Central memory CD8-positive, alpha-beta T cell (primary cell): ENCODE data around the gene ADGRA1.
A peak's percentile ranks its signal among the peaks of the same experiment; 100 is the strongest.

ENCODE experiments used
- ATAC-seq: fragments of 150-1000 bp; cut with Tn5 transposase; replicated peaks from 2 replicates; pipeline ENCODE4 v1.10.0; 2022; ENCODE audit warnings: mild to moderate bottlenecking, moderate FRiP score, moderate number of reproducible peaks; ENCODE audit not compliant: poor library complexity, severe bottlenecking; ENCODE audit errors: extremely low read depth
- DNase-seq, 2 donors: peaks; one replicate each; pipeline ENCODE4 v3.0.0; 2021; ENCODE audit warnings: low spot score in 2 of 2
- H3K27ac Mint-ChIP-seq: one replicate; pipeline ENCODE4 v1.8.0; 2022; ENCODE audit warnings: low read depth, mild to moderate bottlenecking, moderate library complexity, mixed read lengths
- H3K27me3 Mint-ChIP-seq: one replicate; pipeline ENCODE4 v1.8.0; 2022; ENCODE audit warnings: mixed read lengths
- H3K36me3 Mint-ChIP-seq: one replicate; pipeline ENCODE4 v1.8.0; 2022; ENCODE audit warnings: mild to moderate bottlenecking, moderate library complexity, mixed read lengths; ENCODE audit not compliant: insufficient read depth
- H3K4me1 Mint-ChIP-seq: one replicate; pipeline ENCODE4 v1.8.0; 2022; ENCODE audit warnings: mixed read lengths
- H3K4me3 Mint-ChIP-seq: one replicate; pipeline ENCODE4 v1.8.0; 2022; ENCODE audit warnings: mild to moderate bottlenecking, moderate library complexity, mixed read lengths
- H3K9me3 Mint-ChIP-seq: one replicate; pipeline ENCODE4 v1.8.0; 2022; ENCODE audit warnings: mixed read lengths

ADGRA1 gene

DNA sequence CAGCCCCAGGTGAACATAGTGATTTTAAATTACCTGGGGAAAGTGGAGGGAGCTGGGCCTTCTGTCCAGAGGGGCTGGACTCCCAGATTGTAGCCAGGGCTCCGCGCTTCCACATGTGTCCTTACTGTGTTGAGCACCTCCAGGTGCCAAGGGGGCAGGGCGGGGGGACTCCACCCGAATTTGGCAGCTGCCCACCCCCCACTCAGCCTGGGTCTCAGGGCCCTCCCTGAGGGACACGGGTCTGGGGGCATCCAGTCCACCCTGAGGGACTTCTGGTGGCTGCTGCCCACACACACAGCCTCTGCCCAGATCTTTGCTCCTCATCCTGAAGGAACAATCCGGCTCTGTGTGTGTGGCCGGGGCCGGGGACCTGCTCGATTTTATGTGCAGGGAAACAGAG is 28.2 kb upstream of the ADGRA1 start:
- Mint-ChIP-seq H3K27ac (peak overlapping the region; percentile 67), H3K4me3 (no peak overlapping the region)
- DNase-seq: no peak

DNA sequence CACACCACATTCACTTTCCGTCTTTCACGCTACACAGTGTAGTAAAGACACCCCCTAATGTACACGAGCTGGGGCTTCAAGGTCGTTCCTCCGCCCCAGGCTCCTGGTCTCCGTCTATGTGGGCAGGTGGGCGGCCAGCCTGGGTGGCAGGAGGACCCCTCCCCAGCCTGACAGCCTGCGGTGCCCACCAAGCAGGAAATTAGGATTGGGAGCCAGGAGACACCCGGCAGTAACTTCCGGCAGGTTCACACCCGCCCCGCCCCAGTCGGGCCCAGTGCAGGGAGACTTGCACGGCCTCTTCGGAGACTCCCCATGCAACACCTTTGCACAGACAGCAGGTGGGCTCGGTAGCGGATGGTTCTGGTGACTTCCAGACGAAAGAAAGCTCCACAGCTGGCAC is 27.7 kb upstream of the ADGRA1 start:
- no peak overlapping the region for H3K27ac Mint-ChIP-seq
- ATAC-seq: no peak

More for the DNA sequence above, 28.2 kb upstream of the ADGRA1 start:
- Mint-ChIP-seq H3K4me1 (peaks cover 12% of the 10 kb centered on the region), H3K9me3 (no peaks in the 10 kb centered on the region), H3K27me3 (no peaks in the 10 kb centered on the region), H3K36me3 (peaks cover 2% of the 10 kb centered on the region)
- ATAC-seq: no peak

DNA sequence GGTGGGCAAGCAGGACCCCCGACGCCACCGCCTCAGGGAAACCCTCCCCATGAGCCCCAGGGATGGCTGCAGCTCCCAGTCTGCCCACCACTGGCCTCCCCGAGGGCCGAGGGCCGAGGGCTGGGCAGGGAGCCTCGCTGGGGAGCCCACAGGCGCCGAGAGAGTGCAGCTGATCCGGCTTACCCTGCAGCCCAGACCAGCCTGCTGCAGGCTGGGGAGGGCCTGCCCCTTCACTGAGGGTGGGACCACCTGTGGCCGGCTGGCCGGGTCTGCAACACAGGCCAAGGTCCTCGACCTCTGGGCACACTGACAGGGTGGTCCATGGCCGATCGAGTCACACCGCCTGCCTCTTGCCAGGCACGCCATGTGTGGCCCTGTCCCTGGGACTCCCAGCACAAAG is 27.3 kb upstream of the ADGRA1 start:
- ATAC-seq: no peak
- Mint-ChIP-seq H3K4me1 (peaks cover 12% of the 10 kb centered on the region), H3K9me3 (no peaks in the 10 kb centered on the region), H3K36me3 (peaks cover 2% of the 10 kb centered on the region), H3K27me3 (no peaks in the 10 kb centered on the region), H3K27ac (no peak overlapping the region), H3K4me3 (no peak overlapping the region)
- no peak for DNase-seq

More for the DNA sequence above, 27.7 kb upstream of the ADGRA1 start:
- no peak overlapping the region for H3K4me3 Mint-ChIP-seq
- H3K36me3 Mint-ChIP-seq: peaks cover 2% of the 10 kb centered on the region
- no peak for DNase-seq
- H3K9me3 Mint-ChIP-seq: no peaks in the 10 kb centered on the region
- peaks cover 12% of the 10 kb centered on the region for H3K4me1 Mint-ChIP-seq
- H3K27me3 Mint-ChIP-seq: no peaks in the 10 kb centered on the region

DNA sequence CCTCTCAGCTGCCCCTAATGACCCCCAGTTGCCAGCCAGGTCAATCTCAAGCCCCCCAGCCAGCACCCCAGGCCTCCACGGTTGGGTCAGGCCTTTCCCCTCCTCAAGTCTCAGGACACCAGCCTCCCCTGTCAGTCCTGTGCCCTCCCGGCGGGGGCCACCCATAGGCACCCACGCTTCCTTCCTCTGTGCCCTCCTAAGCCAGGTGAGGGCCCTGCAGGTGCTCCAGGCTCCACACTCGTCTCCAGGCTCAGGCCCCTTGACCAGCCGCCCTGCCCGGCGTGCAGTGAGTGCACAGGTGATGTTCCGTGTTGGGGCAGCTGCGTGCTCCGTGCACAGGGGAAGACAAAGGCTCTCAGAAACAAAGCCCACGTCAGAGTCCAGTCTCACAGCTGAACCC is 26.8 kb upstream of the ADGRA1 start:
- ATAC-seq: no peak
- H3K27ac Mint-ChIP-seq: no peak overlapping the region
- H3K4me1 Mint-ChIP-seq: peaks cover 12% of the 10 kb centered on the region
- no peak for DNase-seq
- peaks cover 2% of the 10 kb centered on the region for H3K36me3 Mint-ChIP-seq
- H3K4me3 Mint-ChIP-seq: no peak overlapping the region
- no peaks in the 10 kb centered on the region for H3K9me3 Mint-ChIP-seq
- no peaks in the 10 kb centered on the region for H3K27me3 Mint-ChIP-seq

DNA sequence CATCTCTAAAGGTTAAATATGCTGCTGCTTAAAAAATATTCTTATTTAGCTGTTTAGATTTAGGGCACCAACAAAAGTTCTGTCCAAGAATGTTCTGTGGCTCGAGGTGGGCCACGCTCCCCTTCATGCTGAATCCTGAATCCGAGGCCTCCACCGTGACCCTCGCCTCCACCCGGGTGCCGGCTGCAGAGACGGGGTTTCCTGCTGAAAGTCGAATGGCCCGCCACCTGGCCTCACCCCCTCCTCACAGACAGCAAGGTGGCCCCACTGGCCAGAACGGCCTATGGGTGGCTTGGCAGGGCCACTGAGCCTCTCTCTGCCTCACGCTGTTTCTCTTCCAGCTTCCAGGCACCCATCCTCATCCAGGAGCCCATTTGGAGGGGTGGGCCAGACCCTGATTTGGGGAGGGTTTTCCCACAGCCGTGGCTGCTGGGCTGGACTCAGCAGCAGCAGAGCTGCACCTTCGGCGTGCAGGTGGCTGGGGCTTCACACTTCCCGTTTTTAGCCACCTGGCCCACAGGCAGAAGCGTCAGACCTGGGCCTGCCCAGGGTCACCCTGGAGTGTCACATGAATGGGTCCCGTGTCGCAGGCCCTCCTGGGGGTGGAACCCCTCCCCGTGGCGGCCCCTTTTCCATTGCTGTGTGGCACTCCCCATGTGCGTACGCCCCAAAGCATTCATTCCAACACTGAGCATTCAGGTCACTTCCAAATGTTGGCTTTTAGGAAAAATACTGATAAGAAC is 26.3 kb upstream of the ADGRA1 start:
- peaks cover 12% of the 10 kb centered on the region for H3K4me1 Mint-ChIP-seq
- no peaks in the 10 kb centered on the region for H3K27me3 Mint-ChIP-seq
- DNase-seq (no peak), ATAC-seq (no peak)
- H3K36me3 Mint-ChIP-seq: peaks cover 2% of the 10 kb centered on the region
- H3K9me3 Mint-ChIP-seq: no peaks in the 10 kb centered on the region
- H3K27ac Mint-ChIP-seq: no peak overlapping the region
- H3K4me3 Mint-ChIP-seq: no peak overlapping the region

DNA sequence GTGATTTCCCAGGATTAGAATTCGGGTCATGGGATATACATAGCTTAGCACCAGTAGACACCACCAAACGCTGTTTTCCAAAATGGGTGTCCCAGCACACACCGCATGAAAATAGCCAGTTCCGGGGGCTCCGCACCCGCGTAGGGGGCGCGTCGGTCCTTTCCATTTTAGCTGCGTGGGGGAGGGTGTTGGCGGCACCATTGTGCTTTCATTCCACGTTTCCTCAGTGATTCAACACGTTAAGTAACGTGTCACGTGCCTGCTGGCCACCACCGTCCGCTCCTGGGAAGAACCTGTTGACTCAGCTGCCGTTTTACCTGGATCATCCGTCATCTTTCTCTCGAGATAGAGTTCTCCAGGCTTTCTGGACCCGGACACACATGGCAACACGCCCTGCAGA is 25.6 kb upstream of the ADGRA1 start:
- no peak overlapping the region for H3K4me3 Mint-ChIP-seq
- no peaks in the 10 kb centered on the region for H3K27me3 Mint-ChIP-seq
- H3K27ac Mint-ChIP-seq: no peak overlapping the region
- H3K36me3 Mint-ChIP-seq: peaks cover 2% of the 10 kb centered on the region
- DNase-seq: no peak
- peaks cover 12% of the 10 kb centered on the region for H3K4me1 Mint-ChIP-seq
- no peak for ATAC-seq
- no peaks in the 10 kb centered on the region for H3K9me3 Mint-ChIP-seq

DNA sequence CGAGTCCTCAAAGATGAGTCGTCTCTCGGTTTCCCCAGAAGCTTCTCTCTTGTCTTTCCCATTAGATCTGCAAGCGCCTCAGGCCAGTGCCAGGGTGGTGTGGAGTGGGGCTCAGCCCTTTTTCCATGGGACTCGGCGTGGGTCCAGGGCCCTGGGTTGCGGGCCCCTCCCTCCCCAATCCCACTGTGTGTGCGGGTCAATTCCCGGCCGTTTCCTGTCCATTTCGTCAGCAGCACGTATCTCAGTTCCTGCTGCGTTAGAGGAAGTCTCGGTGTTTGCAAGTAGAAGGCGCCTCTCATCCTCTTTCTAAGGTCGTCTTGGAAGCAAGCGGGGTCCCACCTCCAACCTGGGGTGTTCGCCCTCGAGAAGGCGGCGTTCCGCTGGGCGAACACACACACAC is 25.1 kb upstream of the ADGRA1 start:
- ATAC-seq (no peak), DNase-seq (no peak)
- H3K4me3 Mint-ChIP-seq: no peak overlapping the region
- H3K27me3 Mint-ChIP-seq: no peaks in the 10 kb centered on the region
- H3K4me1 Mint-ChIP-seq: peaks cover 12% of the 10 kb centered on the region
- H3K27ac Mint-ChIP-seq: no peak overlapping the region
- H3K36me3 Mint-ChIP-seq: peaks cover 2% of the 10 kb centered on the region
- no peaks in the 10 kb centered on the region for H3K9me3 Mint-ChIP-seq

DNA sequence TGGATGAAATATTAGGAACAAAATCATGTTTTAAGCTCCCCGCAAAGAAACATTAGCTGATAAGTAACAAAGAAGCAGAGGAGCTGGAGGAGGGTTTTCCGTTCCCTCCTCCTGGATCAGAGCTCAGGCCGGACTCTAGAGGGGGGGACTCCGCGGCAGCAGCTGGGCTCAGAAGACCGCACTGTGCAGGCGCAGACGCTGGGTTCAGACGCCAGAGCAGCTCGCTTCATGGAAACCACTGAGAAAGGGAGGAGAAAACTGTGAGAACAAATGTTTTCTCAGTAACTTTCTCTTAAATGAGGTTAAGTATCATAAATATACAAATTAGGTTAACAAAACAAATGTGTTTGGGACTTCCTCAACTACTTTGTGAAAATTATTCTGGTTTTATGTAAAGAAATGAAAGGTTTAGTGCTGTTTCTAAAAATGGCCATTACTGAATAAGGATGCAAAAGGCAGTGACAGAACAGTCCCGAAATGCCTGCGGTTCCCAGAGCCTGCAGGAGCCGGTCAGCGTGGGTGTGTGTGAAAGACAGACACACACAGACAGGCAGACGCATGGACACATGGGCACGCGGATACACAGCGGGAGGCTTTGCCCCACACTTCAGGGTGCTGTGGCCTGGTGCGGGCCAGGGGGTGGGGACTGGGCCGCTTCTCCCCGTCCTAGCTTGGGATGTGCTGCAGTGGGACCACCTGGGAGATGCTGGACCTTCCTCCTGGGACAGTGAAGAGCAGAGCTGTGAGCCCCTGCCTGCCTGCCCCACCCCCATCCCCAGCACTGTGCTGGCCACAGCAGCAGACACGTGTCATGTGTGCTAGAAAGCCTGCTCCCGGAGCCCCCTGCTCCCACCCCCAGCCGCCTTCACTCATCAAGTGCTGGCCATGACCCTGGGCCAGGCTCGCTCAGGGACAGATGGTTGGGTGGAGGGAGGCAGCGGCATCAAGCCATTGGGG is 20.3 kb upstream of the ADGRA1 start:
- no peak for DNase-seq
- H3K4me3 Mint-ChIP-seq: no peak overlapping the region
- ATAC-seq: no peak
- H3K27ac Mint-ChIP-seq: no peak overlapping the region
- no peaks in the 10 kb centered on the region for H3K4me1 Mint-ChIP-seq
- no peaks in the 10 kb centered on the region for H3K9me3 Mint-ChIP-seq
- H3K27me3 Mint-ChIP-seq: no peaks in the 10 kb centered on the region
- H3K36me3 Mint-ChIP-seq: no peaks in the 10 kb centered on the region

DNA sequence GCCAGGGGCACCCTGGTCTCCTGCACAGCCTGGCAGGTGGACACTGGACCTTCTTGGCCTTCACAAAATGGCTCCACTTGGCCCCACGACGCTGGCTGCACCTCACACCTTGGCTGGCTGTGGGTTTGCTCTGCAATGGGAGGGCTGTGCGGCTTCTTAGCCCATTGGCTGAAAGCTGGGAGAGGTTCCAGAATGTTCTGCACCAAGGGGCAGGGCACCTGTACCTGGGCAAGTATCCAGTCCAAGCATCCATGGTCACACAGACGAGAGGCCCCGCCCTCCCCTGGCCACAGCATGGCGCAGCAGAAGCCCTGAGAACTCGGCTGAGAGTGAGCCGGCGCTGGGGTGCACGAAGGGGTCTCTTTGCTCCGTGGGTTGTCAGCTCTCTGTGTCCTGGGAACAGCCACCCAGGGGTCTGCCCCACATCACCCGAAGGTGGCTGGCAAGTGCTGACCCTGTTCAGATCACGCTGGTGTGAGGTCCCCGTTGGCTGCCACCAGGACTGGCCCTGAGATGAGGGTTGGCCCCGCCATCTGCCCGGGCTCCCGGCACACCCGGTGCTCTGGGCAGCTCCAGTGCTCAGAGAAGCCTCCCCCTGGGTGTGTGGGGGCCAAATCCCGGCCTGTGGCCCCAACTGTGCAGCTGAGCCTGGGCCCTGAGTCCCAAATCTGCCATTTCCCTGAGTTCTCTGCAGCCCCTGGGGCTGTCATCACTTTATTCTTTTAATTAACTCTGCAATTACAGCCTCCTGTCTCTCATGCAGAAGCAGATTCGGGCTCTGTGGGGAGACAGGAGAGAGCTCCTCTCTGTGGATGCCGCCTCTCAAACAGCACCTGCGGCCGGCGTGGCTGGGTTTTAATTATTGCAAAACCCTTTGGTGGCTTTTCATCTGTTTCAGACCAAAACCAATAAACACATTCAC is 19.4 kb upstream of the ADGRA1 start:
- Mint-ChIP-seq H3K27ac (no peak overlapping the region), H3K9me3 (no peaks in the 10 kb centered on the region), H3K27me3 (no peaks in the 10 kb centered on the region), H3K4me1 (no peaks in the 10 kb centered on the region), H3K36me3 (no peaks in the 10 kb centered on the region), H3K4me3 (no peak overlapping the region)
- DNase-seq (no peak), ATAC-seq (no peak)

DNA sequence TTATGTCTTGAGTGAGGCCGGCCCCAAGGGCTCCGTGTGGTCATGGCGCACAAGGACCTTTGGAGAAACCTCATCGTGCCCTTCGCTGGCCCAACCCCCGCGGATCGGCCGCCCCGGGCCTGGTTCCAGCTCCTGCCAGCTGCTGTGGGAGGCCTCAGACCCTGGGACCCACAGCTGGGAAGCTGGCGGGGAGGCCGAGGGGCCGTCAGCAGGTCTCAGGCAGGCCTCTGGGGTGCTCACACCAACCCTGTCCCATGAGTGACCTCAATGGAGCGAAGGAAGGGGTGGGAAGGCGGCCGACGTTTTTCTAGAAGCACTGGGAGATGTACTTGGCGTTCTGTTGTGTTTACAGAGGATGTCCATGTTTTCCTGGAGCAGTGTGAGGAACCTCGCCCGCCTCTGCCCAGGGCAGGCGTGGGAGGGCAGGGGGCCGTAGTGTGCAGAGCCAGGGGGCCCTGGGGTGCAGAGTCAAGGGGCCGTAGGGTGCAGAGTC is 18.6 kb upstream of the ADGRA1 start:
- Mint-ChIP-seq H3K9me3 (no peaks in the 10 kb centered on the region), H3K27me3 (peaks cover 1% of the 10 kb centered on the region), H3K27ac (no peak overlapping the region), H3K4me3 (no peak overlapping the region), H3K36me3 (no peaks in the 10 kb centered on the region), H3K4me1 (no peaks in the 10 kb centered on the region)
- no peak for DNase-seq
- no peak for ATAC-seq

DNA sequence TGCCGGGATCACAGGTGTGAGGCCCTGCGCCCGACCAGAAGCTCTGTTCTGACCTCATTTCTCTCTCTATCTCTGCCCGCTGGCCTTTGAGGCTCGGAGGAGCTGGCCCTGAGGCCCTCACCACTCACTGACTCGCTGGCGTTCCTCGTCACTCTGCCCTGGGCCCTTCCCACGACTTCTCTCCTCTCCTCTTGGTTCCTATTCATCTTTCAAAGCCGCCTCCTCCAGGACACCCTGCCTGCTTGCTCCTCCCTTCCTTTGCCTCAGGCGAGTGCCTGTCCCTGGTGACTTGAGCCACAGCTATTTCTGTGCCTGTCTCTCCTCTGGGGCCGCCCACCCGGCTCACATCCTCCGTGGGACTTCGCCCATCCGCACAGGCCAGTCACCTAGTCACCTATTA is 17.3 kb upstream of the ADGRA1 start:
- no peak for DNase-seq
- Mint-ChIP-seq H3K4me1 (no peaks in the 10 kb centered on the region), H3K27me3 (peaks cover 12% of the 10 kb centered on the region), H3K27ac (no peak overlapping the region), H3K36me3 (no peaks in the 10 kb centered on the region), H3K9me3 (no peaks in the 10 kb centered on the region), H3K4me3 (no peak overlapping the region)
- no peak for ATAC-seq

DNA sequence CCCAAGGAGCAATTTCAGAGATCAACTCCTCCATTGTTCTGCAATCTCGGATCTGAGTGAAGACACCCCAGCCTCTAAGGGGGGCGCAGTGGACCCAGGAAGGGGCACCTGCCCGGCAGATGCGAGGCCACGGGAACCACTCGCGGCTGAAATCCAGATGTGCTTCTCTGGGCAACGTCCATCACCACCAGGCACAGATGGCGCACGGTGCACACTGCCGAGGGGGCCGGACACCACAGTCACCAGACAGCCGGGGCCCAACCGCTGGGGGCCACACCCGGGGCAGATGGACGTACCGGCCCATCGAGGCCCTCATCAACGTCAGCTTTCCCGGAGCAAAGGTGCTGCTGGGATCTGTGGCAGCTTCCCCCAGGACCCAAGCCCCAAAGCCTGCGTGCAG is 16.9 kb upstream of the ADGRA1 start:
- Mint-ChIP-seq H3K27me3 (peaks cover 12% of the 10 kb centered on the region), H3K4me3 (no peak overlapping the region), H3K9me3 (no peaks in the 10 kb centered on the region), H3K36me3 (no peaks in the 10 kb centered on the region), H3K4me1 (no peaks in the 10 kb centered on the region), H3K27ac (no peak overlapping the region)
- ATAC-seq (no peak), DNase-seq (no peak)
